NOMO-1 treated with dmso at 0.1 percent for 144 hours (cell line): ENCODE results near the gene EXOSC2.

Experiments used
- DNase-seq: peaks from one replicate; lab custom pipeline; 2025; ENCODE audit not compliant: unreplicated experiment; lab: John Stamatoyannopoulos, UW

EXOSC2 gene

GRCh38 chr9:130732793-130733221 is 39.2 kb downstream of the EXOSC2 start:
- DNase-seq: no peak

GRCh38 chr9:130735566-130735965 is 42.0 kb downstream of the EXOSC2 start:
- no peak for DNase-seq

- DNase-seq: no peak
Measured at GRCh38 chr9:130736834-130737233, 43.3 kb downstream of the EXOSC2 start.

GRCh38 chr9:130738281-130738680 is 44.7 kb downstream of the EXOSC2 start:
- DNase-seq: no peak

- no peak for DNase-seq
Measured at GRCh38 chr9:130739081-130739480, 45.5 kb downstream of the EXOSC2 start.

GRCh38 chr9:130740218-130741023 is 46.8 kb downstream of the EXOSC2 start:
- no peak for DNase-seq

- DNase-seq: no peak
Measured at GRCh38 chr9:130741024-130741305, 47.4 kb downstream of the EXOSC2 start.

- no peak for DNase-seq
Measured at GRCh38 chr9:130741831-130742449, 48.4 kb downstream of the EXOSC2 start.

GRCh38 chr9:130743656-130744055 is 50.1 kb downstream of the EXOSC2 start:
- no peak for DNase-seq

- no peak for DNase-seq
Measured at GRCh38 chr9:130745210-130745800, 51.7 kb downstream of the EXOSC2 start.

- no peak for DNase-seq
Measured at GRCh38 chr9:130745829-130746228, 52.2 kb downstream of the EXOSC2 start.

GRCh38 chr9:130746434-130747212 is 53.0 kb downstream of the EXOSC2 start:
- DNase-seq: no peak

GRCh38 chr9:130751631-130752355 is 58.2 kb downstream of the EXOSC2 start:
- no peak for DNase-seq
